ENCODE measurements around the gene TRIM26. TPM values are rescaled to one million over a fixed set of nuclear protein-coding genes. Genes with fewer than 3 reads are reported as not detected.

Gene TRIM26
- total and polyA plus RNA-seq, 2 of the 8 experiments (the other 6 are each of a cell fraction or from before 2014, with no cell fraction given): 21.5 to 32.3 TPM

DNA sequence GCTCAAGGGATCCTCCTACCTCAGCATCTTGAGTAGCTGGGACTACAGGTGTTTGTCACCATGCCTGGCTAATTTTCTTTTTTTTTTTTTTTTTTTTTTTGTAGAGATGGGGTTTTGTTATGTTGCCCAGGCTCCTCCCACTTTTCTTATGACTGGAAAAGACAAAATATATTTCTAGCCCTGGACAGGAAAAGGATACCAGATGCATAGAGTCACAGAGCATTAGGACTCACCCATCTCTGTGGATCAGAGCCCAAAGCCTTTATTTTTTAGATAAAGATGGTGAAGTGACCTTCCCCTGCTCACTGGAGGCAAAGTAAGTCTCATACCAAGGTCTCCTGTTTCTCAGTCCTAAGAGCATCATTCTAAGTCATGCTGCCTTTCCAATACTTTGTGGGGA is 55.6 kb downstream of the TRIM26 start (continued):
- no peak for TF ChIP-seq TAF7 (optimal IDR thresholded peaks at IDR 0.05; ENCODE audit: borderline replicate concordance, low read depth, low read length)
- no peak for TF ChIP-seq TBP (IDR thresholded peaks at IDR 0.05; ENCODE audit: low read depth, low read length)
- TF ChIP-seq YY1 (IDR thresholded peaks at IDR 0.05; ENCODE audit: low read depth, low read length): no peak
- no peak for TF ChIP-seq POLR2AphosphoS5 (IDR thresholded peaks at IDR 0.05; ENCODE audit: low read depth, low read length)
